ENCODE measurements around the gene KDM6B. TPM values are rescaled to one million over a fixed set of nuclear protein-coding genes. Genes with fewer than 3 reads are reported as not detected.

The KDM6B gene
- total and polyA plus RNA-seq, 7 experiments from 2014 or later = 0.95 to 179 (median 119) TPM

DNA sequence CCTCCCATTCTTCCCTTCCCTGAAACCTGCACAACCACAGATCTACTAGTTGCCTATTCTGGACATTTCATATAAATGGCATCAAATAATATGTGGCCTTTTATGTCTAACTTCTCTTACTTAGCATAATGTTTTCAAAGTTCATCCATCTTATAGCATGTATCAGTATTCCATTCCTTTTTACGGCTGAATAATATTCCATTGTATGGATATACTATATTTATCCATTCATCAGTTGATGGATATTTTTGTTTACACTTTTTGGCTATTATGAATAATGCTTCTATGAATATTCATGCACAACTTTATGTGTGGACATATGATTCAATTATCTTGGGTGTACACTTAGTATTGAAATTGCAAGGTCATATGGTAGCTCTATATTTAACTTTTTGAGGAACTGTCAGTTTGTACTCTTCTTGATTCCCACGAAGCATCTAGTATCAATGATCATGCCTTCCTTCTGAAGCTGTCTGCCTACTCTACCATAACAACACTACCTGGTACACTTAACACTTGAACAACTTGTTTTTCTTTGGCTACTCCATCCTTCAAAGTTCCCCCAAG lies 41.9 kb downstream of the KDM6B start:
- H3K27me3 Mint-ChIP-seq = no peaks in the 10 kb centered on the region
- H3K36me3 Mint-ChIP-seq = peaks cover 10 to 35% (median 23%) of the 10 kb centered on the region in 5 donors
- H3K9me3 Mint-ChIP-seq = no peaks in the 10 kb centered on the region
- H3K36me3 ChIP-seq (ENCODE audit: control insufficient read depth in 2 of 3, insufficient read depth in 3 of 3, low read length in 3 of 3) = peaks cover 0 to 10% (median 4%) of the 10 kb centered on the region in 3 experiments
- CTCF ChIA-PET = interaction anchor here (1.3 kb wide), 1 partner anchor 114 kb away, joined by 4 read pairs; no protein-coding TSS in a partner anchor
- ATAC-seq (peak; percentile 42), DNase-seq (no peak)
- intact Hi-C loops (cut with micrococcal nuclease) = no loop called here
- H3K27ac ChIP-seq (ENCODE audit: low read depth, low read length) = no peak overlapping the region
- H3K4me3 ChIP-seq (ENCODE audit: low read length) = no peak overlapping the region
- H3K4me1 Mint-ChIP-seq = peaks cover 4 to 46% (median 35%) of the 10 kb centered on the region in 7 donors
- peak overlapping the region in 3 of 9 donors; percentile 3 to 40 (median 9) for H3K27ac Mint-ChIP-seq
- no peaks in the 10 kb centered on the region for H3K9me3 ChIP-seq (ENCODE audit: control insufficient read depth in 2 of 3, low read length in 3 of 3)
- POLR2A ChIA-PET = interaction anchor here (0.6 to 1.5 kb wide), 4 partner anchors 9 to 375 kb away, joined by 3 to 10 read pairs (median 6); no protein-coding TSS in a partner anchor
- no peaks in the 10 kb centered on the region for H3K27me3 ChIP-seq (ENCODE audit: control insufficient read depth in 2 of 2, insufficient read depth in 2 of 2, low read length in 2 of 2)
- no peak overlapping the region for H3K4me3 Mint-ChIP-seq
- peaks cover 0 to 5% of the 10 kb centered on the region in 2 donors for H3K4me1 ChIP-seq (ENCODE audit: control insufficient read depth in 2 of 2, insufficient read depth in 2 of 2, low read length in 2 of 2)

- peaks cover 9 to 18% (median 16%) of the 10 kb centered on the region in 5 donors for H3K36me3 Mint-ChIP-seq
- H3K27ac ChIP-seq (ENCODE audit: low read depth, low read length) = no peak overlapping the region
- no peak overlapping the region for H3K4me3 ChIP-seq (ENCODE audit: low read length)
- peaks cover 4 to 31% (median 23%) of the 10 kb centered on the region in 7 donors for H3K4me1 Mint-ChIP-seq
- no peak overlapping the region for H3K4me3 Mint-ChIP-seq
- no peak overlapping the region for H3K27ac Mint-ChIP-seq
- POLR2A ChIA-PET = interaction anchor here (0.7 kb wide), 1 partner anchor 28 kb away, joined by 8 read pairs; no protein-coding TSS in a partner anchor
- H3K9me3 Mint-ChIP-seq = no peaks in the 10 kb centered on the region
- H3K27me3 Mint-ChIP-seq = no peaks in the 10 kb centered on the region
- DNase-seq (no peak), ATAC-seq (no peak)
- H3K4me1 ChIP-seq (ENCODE audit: control insufficient read depth in 2 of 2, insufficient read depth in 2 of 2, low read length in 2 of 2) = peaks cover 0 to 27% of the 10 kb centered on the region in 2 donors
- CTCF ChIA-PET = interaction anchor here (0.7 to 1.4 kb wide), 4 partner anchors 14 to 112 kb away, joined by 3 to 5 read pairs (median 4); partner anchors contain the start of gene NAA38
- H3K27me3 ChIP-seq (ENCODE audit: control insufficient read depth in 2 of 2, insufficient read depth in 2 of 2, low read length in 2 of 2) = no peaks in the 10 kb centered on the region
- H3K9me3 ChIP-seq (ENCODE audit: control insufficient read depth in 2 of 3, low read length in 3 of 3) = no peaks in the 10 kb centered on the region
- H3K36me3 ChIP-seq (ENCODE audit: control insufficient read depth in 2 of 3, insufficient read depth in 3 of 3, low read length in 3 of 3) = peaks cover 0 to 10% (median 4%) of the 10 kb centered on the region in 3 experiments
- intact Hi-C loops (cut with micrococcal nuclease) = no loop called here
These were observed 44.2 kb downstream of the KDM6B start for GRCh38 chr17:7878234-7878633.

DNA sequence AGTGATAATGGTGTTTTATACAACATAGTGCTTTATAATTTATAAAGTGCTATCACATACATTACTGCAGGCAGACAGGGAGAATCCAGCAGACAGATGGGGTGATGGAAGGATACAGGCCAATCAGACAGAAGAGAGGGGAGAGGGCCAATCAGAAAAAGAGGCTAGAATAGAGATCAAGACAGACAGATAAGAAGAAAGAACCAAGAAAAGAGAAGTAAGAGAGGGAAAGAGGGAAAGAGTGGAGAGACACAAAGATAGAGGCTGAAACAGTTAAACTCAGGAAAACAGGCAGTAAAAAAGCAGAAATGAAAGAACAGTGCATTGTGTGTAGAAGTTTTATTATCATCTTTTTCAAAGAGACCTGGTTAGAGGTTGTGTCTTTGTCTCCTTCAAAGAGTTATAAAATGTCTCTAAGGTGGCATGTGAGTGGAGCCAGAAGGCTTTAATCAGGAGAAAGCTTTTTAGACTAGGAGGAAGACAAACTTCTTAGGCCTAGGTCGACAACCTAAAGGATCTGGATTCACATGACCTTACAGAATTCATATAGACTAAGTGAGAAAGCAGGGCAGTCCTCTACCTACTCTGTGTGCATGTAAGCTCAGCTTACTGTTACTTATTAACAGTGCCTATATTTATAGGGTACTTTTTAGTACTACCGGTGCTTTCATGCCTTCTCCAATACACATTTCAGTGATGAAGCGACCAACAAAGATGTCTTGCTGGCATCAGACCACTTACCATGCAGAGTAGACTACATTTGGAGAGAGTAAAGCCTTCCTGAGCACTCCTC lies 46.3 kb downstream of the KDM6B start:
- Mint-ChIP-seq H3K4me3 (no peak overlapping the region), H3K9me3 (no peaks in the 10 kb centered on the region), H3K27me3 (no peaks in the 10 kb centered on the region), H3K27ac (no peak overlapping the region), H3K4me1 (peaks cover 2 to 19% (median 13%) of the 10 kb centered on the region in 7 donors), H3K36me3 (peaks cover 0 to 10% (median 6%) of the 10 kb centered on the region in 5 donors)
- Histone ChIP-seq H3K36me3 (ENCODE audit: control insufficient read depth in 2 of 3, insufficient read depth in 3 of 3, low read length in 3 of 3) (peaks cover 0 to 5% (median 4%) of the 10 kb centered on the region in 3 experiments), H3K27me3 (ENCODE audit: control insufficient read depth in 2 of 2, insufficient read depth in 2 of 2, low read length in 2 of 2) (no peaks in the 10 kb centered on the region), H3K27ac (ENCODE audit: low read depth, low read length) (peak overlapping the region; percentile 60), H3K9me3 (ENCODE audit: control insufficient read depth in 2 of 3, low read length in 3 of 3) (no peaks in the 10 kb centered on the region), H3K4me1 (ENCODE audit: control insufficient read depth in 2 of 2, insufficient read depth in 2 of 2, low read length in 2 of 2) (peaks cover 7 to 35% of the 10 kb centered on the region in 2 donors), H3K4me3 (ENCODE audit: low read length) (no peak overlapping the region)
- intact Hi-C loops (cut with micrococcal nuclease) = loop anchor here in 1 of 2 donors (10.0 kb wide), 1 partner anchor 345 kb away; no protein-coding TSS in a partner anchor
- DNase-seq (no peak), ATAC-seq (no peak)
- POLR2A ChIA-PET = interaction anchor here (0.5 to 1.2 kb wide), 3 partner anchors 9 to 13 kb away, joined by 3 read pairs; no protein-coding TSS in a partner anchor
- CTCF ChIA-PET = interaction anchor here (1.0 kb wide), 1 partner anchor 110 kb away, joined by 3 read pairs; no protein-coding TSS in a partner anchor

GRCh38 chr17:7881276-7882054 lies 47.4 kb downstream of the KDM6B start:
- intact Hi-C loops (cut with micrococcal nuclease) = loop anchor here in 1 of 2 donors (10.0 kb wide), 1 partner anchor 343 kb away; no protein-coding TSS in a partner anchor
- Mint-ChIP-seq H3K4me3 (no peak overlapping the region), H3K9me3 (peaks cover 0 to 6% (median 0%) of the 10 kb centered on the region in 11 donors), H3K36me3 (peaks cover under 1 to 8% (median 2%) of the 10 kb centered on the region in 5 donors), H3K27me3 (no peaks in the 10 kb centered on the region), H3K27ac (no peak overlapping the region), H3K4me1 (peaks cover 0 to 10% (median 9%) of the 10 kb centered on the region in 7 donors)
- Histone ChIP-seq H3K4me1 (ENCODE audit: control insufficient read depth in 2 of 2, insufficient read depth in 2 of 2, low read length in 2 of 2) (peaks cover 7 to 35% of the 10 kb centered on the region in 2 donors), H3K9me3 (ENCODE audit: control insufficient read depth in 2 of 3, low read length in 3 of 3) (no peaks in the 10 kb centered on the region), H3K36me3 (ENCODE audit: control insufficient read depth in 2 of 3, insufficient read depth in 3 of 3, low read length in 3 of 3) (peaks cover 0 to 8% (median 4%) of the 10 kb centered on the region in 3 experiments), H3K27me3 (ENCODE audit: control insufficient read depth in 2 of 2, insufficient read depth in 2 of 2, low read length in 2 of 2) (no peaks in the 10 kb centered on the region), H3K4me3 (ENCODE audit: low read length) (no peak overlapping the region), H3K27ac (ENCODE audit: low read depth, low read length) (peak overlapping the region; percentile 60)
- POLR2A ChIA-PET = interaction anchor here (0.8 kb wide), 1 partner anchor 38 kb away, joined by 3 read pairs; no protein-coding TSS in a partner anchor
- ATAC-seq (no peak), DNase-seq (peak in 2 of 9 donors; percentile 12 to 21)
- CTCF ChIA-PET = no interaction called here

- Histone ChIP-seq H3K27ac (ENCODE audit: low read depth, low read length) (peak overlapping the region; percentile 60), H3K4me1 (ENCODE audit: control insufficient read depth in 2 of 2, insufficient read depth in 2 of 2, low read length in 2 of 2) (peaks cover 12 to 35% of the 10 kb centered on the region in 2 donors), H3K27me3 (ENCODE audit: control insufficient read depth in 2 of 2, insufficient read depth in 2 of 2, low read length in 2 of 2) (no peaks in the 10 kb centered on the region), H3K36me3 (ENCODE audit: control insufficient read depth in 2 of 3, insufficient read depth in 3 of 3, low read length in 3 of 3) (peaks cover 0 to 8% (median 4%) of the 10 kb centered on the region in 3 experiments), H3K4me3 (ENCODE audit: low read length) (no peak overlapping the region), H3K9me3 (ENCODE audit: control insufficient read depth in 2 of 3, low read length in 3 of 3) (no peaks in the 10 kb centered on the region)
- Mint-ChIP-seq H3K4me1 (peaks cover 0 to 7% (median 4%) of the 10 kb centered on the region in 7 donors), H3K27me3 (no peaks in the 10 kb centered on the region), H3K4me3 (no peak overlapping the region), H3K27ac (no peak overlapping the region), H3K36me3 (peaks cover 0 to 6% (median 2%) of the 10 kb centered on the region in 5 donors), H3K9me3 (peaks cover 0 to 6% (median 0%) of the 10 kb centered on the region in 11 donors)
- DNase-seq (no peak), ATAC-seq (no peak)
- CTCF ChIA-PET = interaction anchor here (0.9 to 1.3 kb wide), 3 partner anchors 19 to 299 kb away, joined by 3 to 12 read pairs (median 4); partner anchors contain the start of gene MPDU1
- intact Hi-C loops (cut with micrococcal nuclease) = loop anchor here in 1 of 2 donors (10.0 kb wide), 1 partner anchor 343 kb away; no protein-coding TSS in a partner anchor
- POLR2A ChIA-PET = interaction anchor here (0.5 to 2.6 kb wide), 6 partner anchors 11 to 252 kb away, joined by 3 to 11 read pairs (median 4); partner anchors contain the start of genes CNTROB and TRAPPC1
These were observed 48.1 kb downstream of the KDM6B start for GRCh38 chr17:7882068-7882467.
